LoVo (cell line): ENCODE measurements around the gene STEAP3.

Source experiments
- DNase-seq: peaks from one replicate; pipeline ENCODE4 v3.0.0-alpha.2; 2016; ENCODE audit warnings: low spot score

STEAP3 gene

DNA sequence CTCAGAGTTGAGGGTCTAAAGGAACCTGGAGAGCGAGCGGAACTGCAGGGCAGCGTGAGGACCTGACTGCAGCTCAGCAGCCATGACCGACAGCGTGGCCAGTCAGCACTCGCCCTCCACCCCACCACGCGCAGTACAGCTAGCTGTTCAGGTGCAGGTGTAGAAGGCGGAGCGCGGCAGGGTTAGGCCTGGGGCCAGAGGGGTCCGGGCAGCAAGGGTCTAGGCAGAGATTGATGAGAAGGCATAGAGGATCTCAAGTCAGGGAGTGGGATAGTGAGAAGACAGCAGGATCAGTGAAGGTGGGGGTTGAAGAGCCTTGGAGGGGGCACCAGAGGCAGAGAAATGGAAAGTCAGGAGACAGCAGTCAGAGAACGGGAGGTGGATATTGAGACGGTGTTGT, 71.0 kb downstream of the STEAP3 start:
- no peak for DNase-seq

DNA sequence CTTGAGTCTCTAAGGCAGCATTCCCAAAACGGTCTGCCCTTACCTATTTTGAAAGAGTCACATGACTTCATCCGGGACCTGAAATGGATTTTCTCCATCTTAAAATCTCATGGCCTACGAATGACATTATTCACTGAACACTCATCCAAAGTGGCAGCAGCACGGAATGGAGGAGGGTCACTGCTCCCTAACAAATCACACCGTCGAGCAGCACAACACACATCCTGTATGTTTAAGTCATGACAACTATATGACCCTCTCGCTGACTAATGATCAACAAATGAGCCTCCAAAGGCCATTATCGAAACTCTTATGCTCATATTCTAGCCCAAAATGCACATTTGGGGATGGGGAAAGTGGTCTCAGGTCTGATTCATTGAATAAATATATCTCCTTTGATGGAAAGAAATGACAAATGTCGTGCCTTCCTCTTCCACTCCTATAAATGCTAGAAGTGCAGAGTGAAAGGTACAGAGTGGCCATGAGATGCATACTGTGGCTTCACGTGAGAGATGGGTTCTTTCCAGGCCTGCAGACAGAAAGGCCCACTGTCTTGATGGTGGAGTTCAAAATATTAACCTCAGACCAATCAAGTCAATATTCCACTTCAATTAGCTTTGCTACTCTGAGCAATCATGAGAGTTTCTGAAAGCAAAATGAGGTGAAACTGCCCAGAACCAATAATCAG, 72.2 kb downstream of the STEAP3 start:
- no peak for DNase-seq

DNA sequence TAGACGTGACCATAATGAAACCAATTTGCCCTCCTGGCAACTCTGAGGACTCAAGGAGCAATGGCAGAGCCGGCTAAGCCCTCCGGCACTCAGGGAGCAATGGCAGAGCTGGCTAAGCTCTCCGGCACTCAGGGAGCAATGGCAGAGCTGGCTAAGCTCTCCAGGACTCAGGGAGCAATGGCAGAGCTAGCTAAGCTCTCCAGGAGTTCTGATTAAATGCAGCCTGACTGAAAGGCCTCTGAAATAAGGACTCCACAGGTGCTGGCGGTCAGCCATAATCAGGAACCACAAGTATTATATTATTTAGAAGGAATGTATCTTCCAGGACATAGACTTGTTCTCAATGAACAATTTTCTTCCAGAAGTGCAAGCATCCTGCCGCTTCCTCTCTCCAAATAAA, 77.8 kb downstream of the STEAP3 start:
- DNase-seq, result no peak

DNA sequence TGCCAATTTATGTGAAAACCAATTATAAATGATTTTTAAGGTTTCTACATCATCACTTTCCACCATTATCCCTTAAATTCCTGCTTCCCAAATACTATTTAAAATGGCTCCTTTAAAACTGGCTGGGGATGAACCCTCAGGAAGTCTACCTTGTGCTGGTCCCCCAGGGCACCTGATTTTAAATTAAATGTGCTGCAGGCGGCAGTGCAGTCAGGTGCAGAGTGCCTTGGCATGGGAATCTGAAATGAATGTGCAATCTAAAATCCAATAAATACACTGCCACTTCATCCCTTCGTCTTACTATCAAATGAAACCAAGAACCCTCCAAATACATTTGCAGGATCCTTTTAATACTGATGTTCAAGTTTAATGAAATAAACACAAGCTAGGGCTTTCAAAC, 81.2 kb downstream of the STEAP3 start:
- no peak for DNase-seq

DNA sequence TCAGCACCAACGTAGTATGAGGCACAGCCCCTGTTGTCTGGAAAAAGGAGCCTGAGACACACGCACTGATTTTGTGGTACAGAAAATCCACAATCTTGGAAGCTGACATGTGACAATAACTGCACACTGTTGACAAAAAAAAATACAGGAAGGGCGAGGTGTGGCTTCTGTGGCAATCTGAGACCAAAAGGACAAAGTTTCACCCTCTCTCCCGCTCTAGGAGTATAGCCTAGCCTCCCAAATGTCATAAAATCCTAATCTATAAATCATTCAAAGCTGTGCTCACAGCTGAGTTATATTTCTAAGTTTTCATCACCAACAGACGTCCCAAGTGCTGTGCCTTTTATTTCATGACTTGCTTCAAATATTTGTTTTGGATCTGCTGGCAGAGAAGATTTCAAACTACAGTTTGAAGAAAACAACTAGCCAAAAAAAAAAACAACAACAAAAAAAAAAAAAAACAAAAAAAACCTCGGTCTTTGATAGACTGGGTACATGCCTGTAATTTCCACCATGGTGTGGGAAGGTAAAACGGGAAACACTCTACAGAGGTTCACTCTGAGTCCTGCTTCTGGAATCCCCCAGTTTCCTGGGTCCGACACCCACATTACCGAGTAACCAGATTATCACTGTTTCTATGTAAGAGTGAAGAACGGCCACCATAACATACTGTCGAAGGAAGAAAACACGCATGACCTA, 82.0 kb downstream of the STEAP3 start:
- DNase-seq, result peak; percentile 5

DNA sequence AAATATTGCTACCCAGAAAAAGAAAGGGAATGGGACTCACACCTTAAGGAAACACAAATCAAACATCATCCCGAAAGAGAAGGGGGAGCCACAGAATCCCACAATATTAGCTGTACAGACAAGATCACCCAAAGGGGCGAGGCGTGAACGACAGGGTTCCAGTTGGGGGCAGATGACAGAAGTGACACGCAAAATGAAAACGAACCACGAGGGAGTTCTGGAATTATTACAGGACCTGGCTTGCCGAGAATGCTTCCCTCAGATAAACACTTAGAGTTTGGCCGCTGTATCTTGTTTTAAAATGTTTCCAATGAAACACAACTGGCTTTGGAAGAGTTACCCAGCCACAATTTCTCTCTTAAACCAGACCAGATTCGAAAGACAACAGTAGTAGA, 82.6 kb downstream of the STEAP3 start:
- DNase-seq, result no peak

DNA sequence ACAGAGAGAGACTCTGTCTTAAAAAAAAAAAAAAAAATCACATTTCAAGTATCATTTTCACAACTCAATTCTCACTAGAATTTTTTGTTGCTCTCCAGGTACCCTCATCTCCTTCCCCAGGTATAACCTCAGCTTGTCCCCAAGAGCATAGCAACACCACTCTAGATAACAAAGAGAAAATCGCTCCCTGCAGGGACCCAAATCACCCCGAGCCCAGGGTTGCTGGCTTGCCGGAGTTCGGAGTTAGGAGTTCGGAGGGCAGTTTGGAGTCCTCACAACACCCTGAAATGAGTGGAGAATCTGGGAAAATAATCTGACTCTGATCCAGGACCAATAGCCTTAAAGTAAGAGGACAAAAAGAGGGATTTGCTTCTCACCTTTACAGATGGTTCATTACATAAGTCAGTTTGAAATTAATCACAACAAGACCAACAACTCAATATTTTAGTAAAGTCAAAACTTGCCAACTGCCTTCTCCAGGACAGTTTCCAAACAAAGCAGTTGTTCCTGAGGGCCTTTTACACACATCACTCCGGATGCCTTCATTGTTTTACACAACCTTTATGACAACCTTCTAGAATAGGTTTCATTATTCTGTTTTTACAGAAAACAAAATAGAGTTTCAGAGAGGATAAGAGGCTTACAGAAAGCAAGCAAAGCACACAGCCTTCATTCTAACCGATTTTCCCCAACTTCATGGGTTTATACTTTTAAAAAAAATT, 83.9 kb downstream of the STEAP3 start:
- no peak for DNase-seq

DNA sequence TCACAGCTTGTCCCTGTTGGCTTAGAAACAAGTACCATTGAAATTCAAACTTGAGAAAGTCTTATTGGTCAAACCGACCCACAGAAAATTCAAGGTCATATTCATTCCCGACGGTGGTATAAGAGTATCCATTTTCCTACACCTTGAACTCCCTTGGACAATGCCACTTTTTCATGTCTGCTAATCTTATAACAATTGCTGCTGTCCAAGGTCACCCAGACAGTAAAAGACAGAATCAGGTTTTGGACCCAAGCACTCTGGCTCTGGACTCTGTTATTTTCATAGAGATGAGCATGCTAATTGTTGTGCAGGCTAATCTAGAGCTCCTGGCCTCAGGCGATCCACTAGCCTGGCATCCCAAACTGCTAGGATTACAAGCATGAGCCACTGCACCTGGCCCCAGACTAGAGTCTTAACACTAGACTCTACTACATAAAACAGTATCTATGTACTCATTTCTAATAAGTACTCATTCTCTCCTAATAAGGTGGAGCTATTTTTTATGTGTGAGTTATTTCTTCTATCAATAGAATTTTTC, 85.2 kb downstream of the STEAP3 start:
- DNase-seq, result no peak

DNA sequence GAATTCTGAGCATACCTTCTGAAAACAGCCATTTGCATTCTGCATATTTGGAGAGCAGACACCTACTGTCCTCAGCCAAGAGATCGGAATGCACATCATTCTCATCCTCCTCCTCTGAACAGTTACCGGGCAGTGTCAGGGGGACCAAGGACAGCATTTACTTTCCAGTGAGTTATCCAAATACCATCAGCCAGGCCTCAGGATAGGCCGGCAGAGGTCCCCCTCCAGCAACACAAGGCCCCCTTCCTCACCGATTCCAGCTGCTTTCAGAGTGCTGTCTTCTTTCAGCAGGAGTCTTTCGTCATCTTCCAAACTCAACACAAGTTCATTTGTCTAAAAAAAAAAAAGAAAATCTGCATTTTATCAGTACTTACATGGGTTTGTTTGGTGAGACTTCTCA, 87.7 kb downstream of the STEAP3 start:
- no peak for DNase-seq

DNA sequence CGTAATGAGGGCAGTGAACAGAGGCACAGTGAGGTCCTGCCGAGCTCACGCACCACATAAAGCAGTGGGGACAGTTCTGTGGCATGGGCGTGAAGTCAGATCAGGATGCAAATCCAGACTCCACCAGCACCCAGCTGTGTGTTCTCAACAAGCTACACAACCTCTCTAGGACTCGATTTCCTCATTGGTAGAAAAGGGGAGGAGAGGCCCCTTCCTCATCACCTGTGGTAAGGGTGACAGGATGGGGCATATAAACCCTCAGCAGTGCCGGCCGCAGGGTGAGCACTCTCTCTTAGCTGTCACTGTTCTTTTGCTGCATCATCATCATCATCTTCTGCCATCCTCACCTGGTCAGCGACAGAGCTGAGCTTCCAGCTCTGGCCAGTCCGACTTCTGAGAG, 88.2 kb downstream of the STEAP3 start:
- no peak for DNase-seq
